Measurements from ENCODE around the gene MEI1.
A peak's percentile ranks its signal among the peaks of the same experiment; 100 is the strongest.

MEI1 gene

DNA sequence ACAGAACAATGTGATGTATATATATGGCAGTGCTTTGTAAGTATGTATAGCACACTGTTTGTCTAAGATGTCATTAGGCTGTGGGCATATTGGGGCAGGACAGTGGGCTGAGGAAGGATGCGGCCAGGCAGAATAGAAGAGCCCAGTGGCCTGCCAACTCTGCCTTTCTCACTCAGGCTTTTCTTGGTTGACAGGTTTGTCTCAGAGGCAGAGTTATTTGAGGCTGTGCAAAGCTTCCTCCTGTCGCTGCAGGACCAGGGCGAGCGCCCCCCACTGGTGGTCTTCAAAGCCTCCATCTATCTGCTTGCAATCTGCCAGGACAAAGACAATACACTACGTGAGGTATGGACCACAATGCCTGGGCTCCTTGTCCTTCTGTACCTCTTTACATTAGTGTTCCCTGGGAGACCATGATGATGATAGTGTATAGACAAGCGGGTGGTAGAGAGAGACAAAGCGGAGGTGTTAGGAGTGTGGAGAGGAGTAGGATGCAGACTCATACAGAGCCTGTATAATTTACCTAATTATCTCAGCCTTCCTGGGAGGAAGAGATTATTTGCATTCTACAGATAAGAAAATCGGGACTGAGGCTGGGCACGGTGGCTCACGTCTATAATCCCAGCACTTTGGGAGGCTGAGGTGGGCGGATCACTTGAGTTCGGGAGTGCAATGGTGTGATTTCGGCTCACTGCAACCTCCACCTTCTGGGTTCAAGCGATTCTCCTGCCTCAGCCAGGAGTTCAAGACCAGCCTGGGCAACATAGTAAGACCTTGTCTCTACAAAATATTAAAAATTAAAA is 63.9 kb downstream of the MEI1 start:
- no peak overlapping the region for H3K14ac ChIP-seq (ENCODE audit: low read length)
- no peak overlapping the region for H3K27ac ChIP-seq (ENCODE audit: low read depth, low read length)
- H3K9me3 ChIP-seq (ENCODE audit: insufficient read depth, low read depth, low read length): no peaks in the 10 kb centered on the region
- no peak overlapping the region for H4K12ac ChIP-seq (ENCODE audit: low read depth, low read length)
- no peaks in the 10 kb centered on the region for H3K79me1 ChIP-seq (ENCODE audit: low read length)
- no peak overlapping the region for H3K4ac ChIP-seq (ENCODE audit: low read depth, low read length)
- H2AK5ac ChIP-seq (ENCODE audit: low read length): no peak overlapping the region
- no peak overlapping the region for H2BK120ac ChIP-seq (ENCODE audit: insufficient read depth, low read length, poor library complexity)
- no peak overlapping the region for H2AFZ ChIP-seq (ENCODE audit: insufficient read depth, low read length, poor library complexity)
- H3K36me3 ChIP-seq (ENCODE audit: control insufficient read depth in 1 of 2, insufficient read depth in 2 of 2, low read length in 2 of 2): no peaks in the 10 kb centered on the region
- H4K91ac ChIP-seq (ENCODE audit: low read depth, low read length): no peak overlapping the region
- no peaks in the 10 kb centered on the region for H3K27me3 ChIP-seq (ENCODE audit: insufficient read depth, low read length)
- no peak overlapping the region for H3K23ac ChIP-seq (ENCODE audit: low read length)
- no peak overlapping the region for H4K8ac ChIP-seq (ENCODE audit: low read depth, low read length)
- no peak overlapping the region for H3K4me2 ChIP-seq (ENCODE audit: low read length)
- H2BK12ac ChIP-seq (ENCODE audit: low read length): no peak overlapping the region
- no peak overlapping the region for H2BK5ac ChIP-seq (ENCODE audit: low read depth, low read length, poor library complexity)
- H3K9ac ChIP-seq (ENCODE audit: low read length): no peak overlapping the region
- no peaks in the 10 kb centered on the region for H3K79me2 ChIP-seq (ENCODE audit: control insufficient read depth, insufficient read depth, low read length, poor library complexity)
- H3K18ac ChIP-seq (ENCODE audit: low read length): no peak overlapping the region
- H3K4me3 ChIP-seq (ENCODE audit: low read depth, low read length): no peak overlapping the region
- H3K4me1 ChIP-seq (ENCODE audit: control insufficient read depth in 1 of 2, insufficient read depth in 2 of 2, low read length in 2 of 2): no peaks in the 10 kb centered on the region
- peak in 1 of 2 donors; percentile 39 for DNase-seq
- WGBS (ENCODE audit: extremely low coverage, insufficient coverage, insufficient read length): no CpG with 5 or more reads among the region's 14 CpGs

- Histone ChIP-seq H3K4me2 (ENCODE audit: low read length) (no peak overlapping the region), H3K23ac (ENCODE audit: low read length) (no peak overlapping the region), H2AFZ (ENCODE audit: insufficient read depth, low read length, poor library complexity) (no peak overlapping the region), H3K9ac (ENCODE audit: low read length) (no peak overlapping the region), H3K27ac (ENCODE audit: low read depth, low read length) (no peak overlapping the region), H3K18ac (ENCODE audit: low read length) (no peak overlapping the region), H3K79me2 (ENCODE audit: control insufficient read depth, insufficient read depth, low read length, poor library complexity) (no peaks in the 10 kb centered on the region), H3K4ac (ENCODE audit: low read depth, low read length) (no peak overlapping the region), H4K8ac (ENCODE audit: low read depth, low read length) (no peak overlapping the region), H4K91ac (ENCODE audit: low read depth, low read length) (no peak overlapping the region), H2BK120ac (ENCODE audit: insufficient read depth, low read length, poor library complexity) (no peak overlapping the region), H2BK5ac (ENCODE audit: low read depth, low read length, poor library complexity) (no peak overlapping the region), H3K79me1 (ENCODE audit: low read length) (no peaks in the 10 kb centered on the region), H3K4me1 (ENCODE audit: control insufficient read depth in 1 of 2, insufficient read depth in 2 of 2, low read length in 2 of 2) (no peaks in the 10 kb centered on the region), H3K27me3 (ENCODE audit: insufficient read depth, low read length) (no peaks in the 10 kb centered on the region), H2AK5ac (ENCODE audit: low read length) (no peak overlapping the region), H3K9me3 (ENCODE audit: insufficient read depth, low read depth, low read length) (no peaks in the 10 kb centered on the region), H2BK12ac (ENCODE audit: low read length) (no peak overlapping the region), H4K12ac (ENCODE audit: low read depth, low read length) (no peak overlapping the region), H3K36me3 (ENCODE audit: control insufficient read depth in 1 of 2, insufficient read depth in 2 of 2, low read length in 2 of 2) (no peaks in the 10 kb centered on the region), H3K4me3 (ENCODE audit: low read depth, low read length) (no peak overlapping the region), H3K14ac (ENCODE audit: low read length) (no peak overlapping the region)
- DNase-seq: no peak
- no CpG with 5 or more reads among the region's 5 CpGs for WGBS (ENCODE audit: extremely low coverage, insufficient coverage, insufficient read length)
Measured at GRCh38 chr22:41766476-41766875, 67.2 kb downstream of the MEI1 start.

GRCh38 chr22:41768430-41768829 is 69.1 kb downstream of the MEI1 start:
- no peak overlapping the region for H4K12ac ChIP-seq (ENCODE audit: low read depth, low read length)
- H3K4me1 ChIP-seq (ENCODE audit: control insufficient read depth in 1 of 2, insufficient read depth in 2 of 2, low read length in 2 of 2): no peaks in the 10 kb centered on the region
- no peaks in the 10 kb centered on the region for H3K9me3 ChIP-seq (ENCODE audit: insufficient read depth, low read depth, low read length)
- no peak overlapping the region for H3K9ac ChIP-seq (ENCODE audit: low read length)
- no peaks in the 10 kb centered on the region for H3K79me1 ChIP-seq (ENCODE audit: low read length)
- no peaks in the 10 kb centered on the region for H3K36me3 ChIP-seq (ENCODE audit: control insufficient read depth in 1 of 2, insufficient read depth in 2 of 2, low read length in 2 of 2)
- no peak overlapping the region for H2AFZ ChIP-seq (ENCODE audit: insufficient read depth, low read length, poor library complexity)
- no peak overlapping the region for H2AK5ac ChIP-seq (ENCODE audit: low read length)
- WGBS (ENCODE audit: extremely low coverage, insufficient coverage, insufficient read length): no CpG with 5 or more reads among the region's 2 CpGs
- H4K8ac ChIP-seq (ENCODE audit: low read depth, low read length): no peak overlapping the region
- H3K14ac ChIP-seq (ENCODE audit: low read length): no peak overlapping the region
- no peak overlapping the region for H3K4me3 ChIP-seq (ENCODE audit: low read depth, low read length)
- H3K4me2 ChIP-seq (ENCODE audit: low read length): no peak overlapping the region
- H3K27ac ChIP-seq (ENCODE audit: low read depth, low read length): no peak overlapping the region
- H2BK5ac ChIP-seq (ENCODE audit: low read depth, low read length, poor library complexity): no peak overlapping the region
- peak in 1 of 2 donors; percentile 37 for DNase-seq
- no peaks in the 10 kb centered on the region for H3K27me3 ChIP-seq (ENCODE audit: insufficient read depth, low read length)
- H3K18ac ChIP-seq (ENCODE audit: low read length): no peak overlapping the region
- no peak overlapping the region for H4K91ac ChIP-seq (ENCODE audit: low read depth, low read length)
- no peak overlapping the region for H3K4ac ChIP-seq (ENCODE audit: low read depth, low read length)
- H3K23ac ChIP-seq (ENCODE audit: low read length): no peak overlapping the region
- H2BK12ac ChIP-seq (ENCODE audit: low read length): no peak overlapping the region
- H2BK120ac ChIP-seq (ENCODE audit: insufficient read depth, low read length, poor library complexity): no peak overlapping the region
- no peaks in the 10 kb centered on the region for H3K79me2 ChIP-seq (ENCODE audit: control insufficient read depth, insufficient read depth, low read length, poor library complexity)

- Histone ChIP-seq H3K14ac (ENCODE audit: low read length) (no peak overlapping the region), H3K36me3 (ENCODE audit: control insufficient read depth in 1 of 2, insufficient read depth in 2 of 2, low read length in 2 of 2) (no peaks in the 10 kb centered on the region), H3K79me1 (ENCODE audit: low read length) (no peaks in the 10 kb centered on the region), H3K4me2 (ENCODE audit: low read length) (no peak overlapping the region), H2BK120ac (ENCODE audit: insufficient read depth, low read length, poor library complexity) (no peak overlapping the region), H3K27me3 (ENCODE audit: insufficient read depth, low read length) (no peaks in the 10 kb centered on the region), H3K9ac (ENCODE audit: low read length) (no peak overlapping the region), H3K18ac (ENCODE audit: low read length) (no peak overlapping the region), H3K27ac (ENCODE audit: low read depth, low read length) (no peak overlapping the region), H3K23ac (ENCODE audit: low read length) (no peak overlapping the region), H3K4me3 (ENCODE audit: low read depth, low read length) (no peak overlapping the region), H3K4ac (ENCODE audit: low read depth, low read length) (no peak overlapping the region), H3K4me1 (ENCODE audit: control insufficient read depth in 1 of 2, insufficient read depth in 2 of 2, low read length in 2 of 2) (no peaks in the 10 kb centered on the region), H2AFZ (ENCODE audit: insufficient read depth, low read length, poor library complexity) (no peak overlapping the region), H3K9me3 (ENCODE audit: insufficient read depth, low read depth, low read length) (no peaks in the 10 kb centered on the region), H2BK5ac (ENCODE audit: low read depth, low read length, poor library complexity) (no peak overlapping the region), H4K91ac (ENCODE audit: low read depth, low read length) (no peak overlapping the region), H4K12ac (ENCODE audit: low read depth, low read length) (no peak overlapping the region), H3K79me2 (ENCODE audit: control insufficient read depth, insufficient read depth, low read length, poor library complexity) (no peaks in the 10 kb centered on the region), H2AK5ac (ENCODE audit: low read length) (no peak overlapping the region), H4K8ac (ENCODE audit: low read depth, low read length) (no peak overlapping the region), H2BK12ac (ENCODE audit: low read length) (no peak overlapping the region)
- no CpG with 5 or more reads among the region's 5 CpGs for WGBS (ENCODE audit: extremely low coverage, insufficient coverage, insufficient read length)
- DNase-seq: peak; percentile 91 to 94
Measured at GRCh38 chr22:41770715-41771468, 71.6 kb downstream of the MEI1 start.
